ENCODE results near the gene SYT13. TPM values are rescaled to one million over a fixed set of nuclear protein-coding genes. Genes with fewer than 3 reads are reported as not detected.

SYT13 gene
- total and polyA plus RNA-seq, 8 donors = 2.5 to 30.9 (median 6.6) TPM

GRCh38 chr11:45316258-45316657 lies 30.1 kb upstream of the SYT13 start:
- WGBS, 2 donors = 74 to 87% methylated on average over 9 of the region's 9 CpGs
- FAIRE-seq = no peak
- no peak overlapping the region for H3K27ac ChIP-seq
- intact Hi-C loops (cut with DNase I) = no loop called here
- H3K9me3 ChIP-seq = no peaks in the 10 kb centered on the region
- no peak for ATAC-seq
- no peaks in the 10 kb centered on the region for H3K36me3 ChIP-seq
- H3K27me3 ChIP-seq = peaks cover 0 to 5% (median 0%) of the 10 kb centered on the region in 4 donors
- H3K4me1 ChIP-seq = no peaks in the 10 kb centered on the region
- TF ChIP-seq CTCF (IDR thresholded peaks at IDR 0.05) = no peak
- H3K4me3 ChIP-seq = no peak overlapping the region
- DNase-seq = no peak

GRCh38 chr11:45314900-45315299 lies 28.8 kb upstream of the SYT13 start:
- FAIRE-seq = no peak
- H3K27ac ChIP-seq = no peak overlapping the region
- H3K4me1 ChIP-seq = no peaks in the 10 kb centered on the region
- 81 to 86% methylated on average over 2 of the region's 2 CpGs for WGBS, 2 donors
- no peaks in the 10 kb centered on the region for H3K9me3 ChIP-seq
- DNase-seq = no peak
- peaks cover 0 to 5% (median 0%) of the 10 kb centered on the region in 4 donors for H3K27me3 ChIP-seq
- H3K4me3 ChIP-seq = no peak overlapping the region
- no peaks in the 10 kb centered on the region for H3K36me3 ChIP-seq
- no peak for ATAC-seq
- intact Hi-C loops (cut with DNase I) = no loop called here
- no peak for TF ChIP-seq CTCF (IDR thresholded peaks at IDR 0.05)

- TF ChIP-seq CTCF (IDR thresholded peaks at IDR 0.05) = no peak
- no peak for FAIRE-seq
- intact Hi-C loops (cut with DNase I) = no loop called here
Observed at GRCh38 chr11:45313171-45313865, 27.2 kb upstream of the SYT13 start.

GRCh38 chr11:45305874-45306623 lies 19.9 kb upstream of the SYT13 start:
- 33 to 40% methylated on average over 5 of the region's 5 CpGs for WGBS, 2 donors
- no peaks in the 10 kb centered on the region for H3K27me3 ChIP-seq
- no peak overlapping the region for H3K4me3 ChIP-seq
- FAIRE-seq (no peak), ATAC-seq (no peak), DNase-seq (no peak)
- no peaks in the 10 kb centered on the region for H3K9me3 ChIP-seq
- no peak for TF ChIP-seq CTCF (IDR thresholded peaks at IDR 0.05)
- intact Hi-C loops (cut with DNase I) = no loop called here
- no peaks in the 10 kb centered on the region for H3K4me1 ChIP-seq
- H3K27ac ChIP-seq = no peak overlapping the region
- H3K36me3 ChIP-seq = no peaks in the 10 kb centered on the region

More at GRCh38 chr11:45313171-45313865, 27.2 kb upstream of the SYT13 start:
- Histone ChIP-seq H3K4me1 (no peaks in the 10 kb centered on the region), H3K9me3 (no peaks in the 10 kb centered on the region), H3K27me3 (peaks cover 0 to 5% (median 0%) of the 10 kb centered on the region in 4 donors), H3K4me3 (no peak overlapping the region), H3K27ac (no peak overlapping the region), H3K36me3 (no peaks in the 10 kb centered on the region)
- 94% methylated on average over 1 of the region's 1 CpG for whole genome bisulfite sequencing, 2 donors
- ATAC-seq (no peak), DNase-seq (no peak)

GRCh38 chr11:45304992-45305335 lies 18.8 kb upstream of the SYT13 start:
- Histone ChIP-seq H3K9me3 (no peaks in the 10 kb centered on the region), H3K4me3 (no peak overlapping the region), H3K4me1 (no peaks in the 10 kb centered on the region), H3K27ac (no peak overlapping the region), H3K27me3 (no peaks in the 10 kb centered on the region), H3K36me3 (no peaks in the 10 kb centered on the region)
- DNase-seq (no peak), ATAC-seq (no peak), FAIRE-seq (no peak)
- TF ChIP-seq CTCF (IDR thresholded peaks at IDR 0.05) = no peak
- WGBS, 2 donors = 63 to 81% methylated on average over 4 of the region's 4 CpGs
- intact Hi-C loops (cut with DNase I) = no loop called here

All from pancreas (tissue), 10 donors.